Spleen (tissue), 7 donors: ENCODE results near the gene LEP.
A peak's percentile ranks its signal among the peaks of the same experiment; 100 is the strongest.

ENCODE experiments used
- POLR2A ChIP-seq, 3 donors: fragments of 450-650 bp; IDR thresholded peaks; one replicate each; pipeline ENCODE4 v1.5.1; 2017; ENCODE audit warnings: antibody characterized with exemption in 3 of 3, mild to moderate bottlenecking in 1 of 3
- POLR2AphosphoS5 ChIP-seq, 3 donors: sonication (generic); formaldehyde crosslinking; IDR thresholded peaks; one replicate each; pipeline ENCODE4 v1.5.1; 2017; ENCODE audit warnings: antibody characterized with exemption in 3 of 3
- TF ChIP-seq, protein P1 (sequence below), 11 experiments: fragments of 200-600 bp in 7 of 11; fragments of 450-650 bp in 4 of 11; sonication (generic) in 4 of 11; IDR thresholded peaks in 8 of 11; conservative IDR thresholded peaks in 3 of 11; 1 replicate in 7 of 11; 2 replicates in 4 of 11; pipeline versions ENCODE4 v1.4.0 to v1.8.0; 2016 to 2021; ENCODE audit warnings: antibody characterized with exemption in 11 of 11, inconsistent platforms in 4 of 11, mild to moderate bottlenecking in 1 of 11
- donor health status: DM: no; HTN: no; CAD: no; lungs with moderate emphysema.
- donor health status: DM: no; HTN: no; CAD: no.
- donor health status: DM: no; HTN: no; CAD: no.

DNA sequence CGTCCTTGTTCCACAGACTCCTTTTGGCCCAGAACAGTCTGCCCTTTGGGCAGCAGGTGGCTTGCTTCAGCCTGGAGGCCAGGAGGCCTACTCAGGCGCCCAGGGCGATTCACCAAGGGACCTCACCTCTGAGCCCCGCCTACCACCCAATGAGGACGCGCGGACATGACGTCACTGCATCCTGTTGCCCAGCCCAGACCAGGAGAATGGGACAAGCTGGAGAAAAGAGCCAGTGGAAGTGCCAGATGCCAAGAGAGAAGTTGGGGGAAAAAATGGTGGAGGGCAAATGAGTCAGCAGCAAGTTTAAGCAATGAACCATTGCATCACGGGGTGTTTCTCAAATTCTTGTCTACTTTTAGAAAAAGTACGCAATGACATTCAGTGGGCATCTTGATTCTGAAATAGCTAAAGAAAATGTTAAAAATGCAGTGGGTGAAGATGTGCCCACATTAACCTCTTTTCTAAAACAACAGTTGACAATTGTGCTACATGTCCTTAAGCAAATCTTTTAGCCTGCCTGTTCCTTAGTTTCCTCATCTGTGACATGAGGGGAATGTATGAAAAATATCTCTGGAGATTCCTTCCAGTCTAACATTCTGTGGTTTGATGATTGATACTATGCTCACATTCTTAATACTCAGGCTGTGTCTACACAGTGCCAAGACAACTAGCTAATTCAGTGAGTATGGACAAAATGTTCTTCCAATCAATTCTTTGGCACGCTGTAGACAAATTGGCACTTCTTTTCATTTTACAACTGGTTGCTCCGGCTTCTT, 23.9 kb upstream of the LEP start:
- TF ChIP-seq POLR2A (IDR thresholded peaks at IDR 0.05) = no peak
- TF ChIP-seq, protein P1, sequence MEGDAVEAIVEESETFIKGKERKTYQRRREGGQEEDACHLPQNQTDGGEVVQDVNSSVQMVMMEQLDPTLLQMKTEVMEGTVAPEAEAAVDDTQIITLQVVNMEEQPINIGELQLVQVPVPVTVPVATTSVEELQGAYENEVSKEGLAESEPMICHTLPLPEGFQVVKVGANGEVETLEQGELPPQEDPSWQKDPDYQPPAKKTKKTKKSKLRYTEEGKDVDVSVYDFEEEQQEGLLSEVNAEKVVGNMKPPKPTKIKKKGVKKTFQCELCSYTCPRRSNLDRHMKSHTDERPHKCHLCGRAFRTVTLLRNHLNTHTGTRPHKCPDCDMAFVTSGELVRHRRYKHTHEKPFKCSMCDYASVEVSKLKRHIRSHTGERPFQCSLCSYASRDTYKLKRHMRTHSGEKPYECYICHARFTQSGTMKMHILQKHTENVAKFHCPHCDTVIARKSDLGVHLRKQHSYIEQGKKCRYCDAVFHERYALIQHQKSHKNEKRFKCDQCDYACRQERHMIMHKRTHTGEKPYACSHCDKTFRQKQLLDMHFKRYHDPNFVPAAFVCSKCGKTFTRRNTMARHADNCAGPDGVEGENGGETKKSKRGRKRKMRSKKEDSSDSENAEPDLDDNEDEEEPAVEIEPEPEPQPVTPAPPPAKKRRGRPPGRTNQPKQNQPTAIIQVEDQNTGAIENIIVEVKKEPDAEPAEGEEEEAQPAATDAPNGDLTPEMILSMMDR (IDR thresholded peaks at IDR 0.05 in 8 of 11, conservative IDR thresholded peaks at IDR 0.05 in 3 of 11) = no peak
- peak; percentile 20 to 66 (median 43) for TF ChIP-seq POLR2AphosphoS5 (IDR thresholded peaks at IDR 0.05)
